Esophagus muscularis mucosa (tissue), 4 donors: Measurements from ENCODE around the gene SMIM7.

ENCODE experiments used
- CTCF ChIP-seq, 3 experiments: fragments of 200-600 bp in 2 of 3; fragments of 450-650 bp in 1 of 3; sonication (generic) in 2 of 3; IDR thresholded peaks; one replicate each; pipeline ENCODE4 v1.5.1; 2017 to 2019; ENCODE audit warnings: antibody characterized with exemption in 3 of 3, mild to moderate bottlenecking in 2 of 3, moderate library complexity in 1 of 3
- EP300 ChIP-seq: sonication (generic); formaldehyde crosslinking; IDR thresholded peaks from one replicate; pipeline ENCODE4 v1.6.1; 2017; ENCODE audit warnings: antibody characterized with exemption
- POLR2A ChIP-seq: fragments of 450-650 bp; IDR thresholded peaks from one replicate; pipeline ENCODE4 v1.6.1; 2017; ENCODE audit warnings: antibody characterized with exemption, moderate library complexity, mild to moderate bottlenecking, low read depth
- POLR2AphosphoS5 ChIP-seq, 2 donors: sonication (generic); formaldehyde crosslinking; IDR thresholded peaks; one replicate each; pipeline ENCODE4 v1.6.1; 2017; ENCODE audit warnings: antibody characterized with exemption in 2 of 2

- TF ChIP-seq CTCF (IDR thresholded peaks at IDR 0.05) (no peak), POLR2A (no peak), POLR2AphosphoS5 (IDR thresholded peaks at IDR 0.05) (no peak), EP300 (no peak)
Measured at GRCh38 chr19:16677055-16677454, 17.1 kb upstream of the SMIM7 start.
